Astrocyte (in vitro differentiated cells and primary cell): ENCODE data around the gene CYREN. TPM values are rescaled to one million over a fixed set of nuclear protein-coding genes. Genes with fewer than 3 reads are reported as not detected.

ENCODE experiments used
- DNase-seq: peaks from one replicate; pipeline ENCODE4 v3.0.0-alpha.2; 2010; ENCODE audit warnings: low read depth
- FAIRE-seq: peaks from 2 replicates; lab custom pipeline; 2011; peaks lifted over from hg19 to GRCh38; lab: Jason Lieb, UNC
- H2AFZ ChIP-seq: 2 replicates; pipeline ENCODE4 v1.6.0; 2012; ENCODE audit warnings: low read depth, low read length, inconsistent platforms
- H3K27ac ChIP-seq: 2 replicates; pipeline ENCODE4 v1.5.1; 2011; ENCODE audit warnings: low read depth, low read length, inconsistent platforms
- H3K27me3 ChIP-seq: 2 replicates; pipeline ENCODE4 v1.6.0; 2011; ENCODE audit warnings: low read length, inconsistent platforms; ENCODE audit not compliant: insufficient read depth
- H3K36me3 ChIP-seq: 2 replicates; pipeline ENCODE4 v1.5.1; 2011; ENCODE audit warnings: low read length, inconsistent platforms; ENCODE audit not compliant: insufficient read depth
- H3K4me1 ChIP-seq: 2 replicates; pipeline ENCODE4 v1.5.1; 2011; ENCODE audit warnings: low read length, inconsistent platforms; ENCODE audit not compliant: insufficient read depth
- H3K4me2 ChIP-seq: 2 replicates; pipeline ENCODE4 v1.6.0; 2012; ENCODE audit warnings: low read length, inconsistent platforms
- H3K4me3 ChIP-seq: 2 replicates; pipeline ENCODE4 v1.5.1; 2011; ENCODE audit warnings: low read depth, mild to moderate bottlenecking, low read length, inconsistent platforms; ENCODE audit not compliant: insufficient read depth
- H3K79me2 ChIP-seq: 2 replicates; pipeline ENCODE4 v1.6.0; 2012; ENCODE audit warnings: mild to moderate bottlenecking, low read length, inconsistent platforms; ENCODE audit not compliant: insufficient read depth
- H3K9ac ChIP-seq: 2 replicates; pipeline ENCODE4 v1.6.0; 2012; ENCODE audit warnings: mild to moderate bottlenecking, low read length, inconsistent platforms
- H3K9me3 ChIP-seq: 2 replicates; pipeline ENCODE4 v1.5.1; 2012; ENCODE audit warnings: low read depth, mild to moderate bottlenecking, low read length, inconsistent platforms; ENCODE audit not compliant: insufficient read depth
- H4K20me1 ChIP-seq: 2 replicates; pipeline ENCODE4 v1.6.0; 2012; ENCODE audit warnings: low read length, inconsistent platforms; ENCODE audit not compliant: insufficient read depth
- H3K27ac Mint-ChIP-seq: one replicate; pipeline ENCODE4 v1.8.0; 2021; ENCODE audit warnings: mild to moderate bottlenecking, mixed read lengths; ENCODE audit not compliant: unreplicated experiment
- H3K27me3 Mint-ChIP-seq: one replicate; pipeline ENCODE4 v1.8.0; 2021; ENCODE audit warnings: low read depth, mixed read lengths; ENCODE audit not compliant: unreplicated experiment
- H3K36me3 Mint-ChIP-seq: one replicate; pipeline ENCODE4 v1.8.0; 2021; ENCODE audit warnings: low read depth, mixed read lengths; ENCODE audit not compliant: unreplicated experiment
- H3K4me1 Mint-ChIP-seq: one replicate; pipeline ENCODE4 v1.8.0; 2021; ENCODE audit warnings: low read depth, mixed read lengths; ENCODE audit not compliant: unreplicated experiment
- H3K4me3 Mint-ChIP-seq: one replicate; pipeline ENCODE4 v1.8.0; 2021; ENCODE audit warnings: mild to moderate bottlenecking, moderate library complexity, mixed read lengths; ENCODE audit not compliant: unreplicated experiment
- H3K9me3 Mint-ChIP-seq: one replicate; pipeline ENCODE4 v1.8.0; 2021; ENCODE audit warnings: mild to moderate bottlenecking, mixed read lengths; ENCODE audit not compliant: unreplicated experiment
- CTCF ChIP-seq: IDR thresholded peaks from 2 replicates; pipeline ENCODE4 v1.5.1; 2011; ENCODE audit warnings: low read depth, mild to moderate bottlenecking, inconsistent platforms, low read length, moderate library complexity; ENCODE audit not compliant: insufficient read depth
- EZH2 ChIP-seq: IDR thresholded peaks from 2 replicates; pipeline ENCODE4 v1.6.1; 2012; ENCODE audit warnings: mild to moderate bottlenecking, low read length, inconsistent platforms; ENCODE audit not compliant: insufficient read depth
- total RNA-seq: library from RNA; stranded (reverse); gene quantifications from 2 replicates; pipeline ENCODE4 v1.2.1, GENCODE V29; 2021

The CYREN gene
- total RNA-seq, 1 donor from 2014 or later, result 31.0 TPM

- no peaks in the 10 kb centered on the region for H3K79me2 ChIP-seq
- H2AFZ ChIP-seq, result no peak overlapping the region
- peaks cover 17% of the 10 kb centered on the region for H3K36me3 Mint-ChIP-seq
- DNase-seq (no peak), FAIRE-seq (no peak)
- TF ChIP-seq CTCF (no peak), EZH2 (no peak)
- H3K9ac ChIP-seq, result no peak overlapping the region
- H3K9me3 Mint-ChIP-seq, result no peaks in the 10 kb centered on the region
- H3K4me2 ChIP-seq, result no peak overlapping the region
- H3K36me3 ChIP-seq, result peaks cover 4% of the 10 kb centered on the region
- no peaks in the 10 kb centered on the region for H3K9me3 ChIP-seq
- H3K27ac Mint-ChIP-seq, result no peak overlapping the region
- H3K4me1 Mint-ChIP-seq, result peaks cover 36% of the 10 kb centered on the region
- H3K27me3 Mint-ChIP-seq, result no peaks in the 10 kb centered on the region
- H3K4me1 ChIP-seq, result peaks cover 23% of the 10 kb centered on the region
- H4K20me1 ChIP-seq, result no peaks in the 10 kb centered on the region
- no peak overlapping the region for H3K4me3 ChIP-seq
- H3K4me3 Mint-ChIP-seq, result no peak overlapping the region
- no peaks in the 10 kb centered on the region for H3K27me3 ChIP-seq
- no peak overlapping the region for H3K27ac ChIP-seq
These were observed 26.8 kb upstream of the CYREN start for GRCh38 chr7:135197343-135197742.

- H3K27me3 Mint-ChIP-seq, result no peaks in the 10 kb centered on the region
- H4K20me1 ChIP-seq, result no peaks in the 10 kb centered on the region
- H3K36me3 Mint-ChIP-seq, result peaks cover 17% of the 10 kb centered on the region
- no peaks in the 10 kb centered on the region for H3K9me3 ChIP-seq
- no peak overlapping the region for H3K4me3 ChIP-seq
- no peak overlapping the region for H3K27ac Mint-ChIP-seq
- DNase-seq (no peak), FAIRE-seq (no peak)
- TF ChIP-seq CTCF (no peak), EZH2 (no peak)
- H3K4me1 Mint-ChIP-seq, result peaks cover 31% of the 10 kb centered on the region
- no peak overlapping the region for H3K4me3 Mint-ChIP-seq
- no peak overlapping the region for H2AFZ ChIP-seq
- H3K27me3 ChIP-seq, result no peaks in the 10 kb centered on the region
- H3K9ac ChIP-seq, result no peak overlapping the region
- peaks cover 23% of the 10 kb centered on the region for H3K4me1 ChIP-seq
- peaks cover 6% of the 10 kb centered on the region for H3K36me3 ChIP-seq
- H3K79me2 ChIP-seq, result no peaks in the 10 kb centered on the region
- H3K9me3 Mint-ChIP-seq, result no peaks in the 10 kb centered on the region
- H3K27ac ChIP-seq, result no peak overlapping the region
- no peak overlapping the region for H3K4me2 ChIP-seq
These were observed 25.6 kb upstream of the CYREN start for GRCh38 chr7:135195968-135196629.

- Histone ChIP-seq H3K36me3 (peaks cover 3% of the 10 kb centered on the region), H3K4me1 (peaks cover 19% of the 10 kb centered on the region), H2AFZ (no peak overlapping the region), H3K9ac (no peak overlapping the region), H3K27ac (peak overlapping the region; percentile 79), H4K20me1 (no peaks in the 10 kb centered on the region), H3K9me3 (no peaks in the 10 kb centered on the region), H3K27me3 (no peaks in the 10 kb centered on the region), H3K4me3 (no peak overlapping the region), H3K4me2 (peak overlapping the region; percentile 53), H3K79me2 (no peaks in the 10 kb centered on the region)
- Mint-ChIP-seq H3K9me3 (no peaks in the 10 kb centered on the region), H3K4me3 (no peak overlapping the region), H3K27me3 (no peaks in the 10 kb centered on the region), H3K27ac (no peak overlapping the region), H3K36me3 (peaks cover 17% of the 10 kb centered on the region), H3K4me1 (peaks cover 28% of the 10 kb centered on the region)
- DNase-seq (no peak), FAIRE-seq (no peak)
- TF ChIP-seq EZH2 (no peak), CTCF (no peak)
These were observed 24.6 kb upstream of the CYREN start for GRCh38 chr7:135195156-135195555.
